ENCODE measurements around the gene COX4I2.
A peak's percentile ranks its signal among the peaks of the same experiment; 100 is the strongest.

COX4I2 gene

DNA sequence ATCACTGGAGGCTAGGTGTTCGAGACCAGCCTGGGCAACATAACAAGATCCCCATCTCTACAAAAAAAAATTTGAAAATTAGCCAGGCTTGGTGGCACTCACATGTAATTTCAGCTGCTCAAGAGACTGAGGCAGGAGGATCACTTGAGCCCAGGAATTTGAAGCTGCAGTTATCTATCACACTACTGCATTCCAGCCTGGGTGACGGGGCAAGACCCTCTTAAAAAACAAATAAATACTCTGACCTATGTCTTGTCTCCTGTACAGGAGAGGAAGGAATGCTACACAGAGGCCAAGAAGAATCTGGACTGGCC lies 25.8 kb downstream of the COX4I2 start:
- H3K4me2 ChIP-seq (ENCODE audit: low read length), result no peak overlapping the region
- no peak overlapping the region for H2BK5ac ChIP-seq (ENCODE audit: low read depth, low read length, poor library complexity)
- no peak overlapping the region for H2AFZ ChIP-seq (ENCODE audit: insufficient read depth, low read length, poor library complexity)
- H2BK120ac ChIP-seq (ENCODE audit: insufficient read depth, low read length, poor library complexity), result no peak overlapping the region
- H4K8ac ChIP-seq (ENCODE audit: low read depth, low read length), result no peak overlapping the region
- H3K9me3 ChIP-seq (ENCODE audit: insufficient read depth, low read depth, low read length), result no peaks in the 10 kb centered on the region
- no CpG with 5 or more reads among the region's 2 CpGs for WGBS (ENCODE audit: extremely low coverage, insufficient coverage, insufficient read length)
- H3K79me2 ChIP-seq (ENCODE audit: control insufficient read depth, insufficient read depth, low read length, poor library complexity), result no peaks in the 10 kb centered on the region
- DNase-seq, result no peak
- H3K79me1 ChIP-seq (ENCODE audit: low read length), result peaks cover 13% of the 10 kb centered on the region
- H3K23ac ChIP-seq (ENCODE audit: low read length), result no peak overlapping the region
- H2BK12ac ChIP-seq (ENCODE audit: low read length), result no peak overlapping the region
- H3K27ac ChIP-seq (ENCODE audit: low read depth, low read length), result peak overlapping the region; percentile 32
- peaks cover 13 to 15% of the 10 kb centered on the region in 2 experiments for H3K36me3 ChIP-seq (ENCODE audit: control insufficient read depth in 1 of 2, insufficient read depth in 2 of 2, low read length in 2 of 2)
- no peak overlapping the region for H4K12ac ChIP-seq (ENCODE audit: low read depth, low read length)
- H3K18ac ChIP-seq (ENCODE audit: low read length), result no peak overlapping the region
- H4K91ac ChIP-seq (ENCODE audit: low read depth, low read length), result peak overlapping the region; percentile 15
- H3K27me3 ChIP-seq (ENCODE audit: insufficient read depth, low read length), result no peaks in the 10 kb centered on the region
- no peak overlapping the region for H3K9ac ChIP-seq (ENCODE audit: low read length)
- H3K4me3 ChIP-seq (ENCODE audit: low read depth, low read length), result no peak overlapping the region
- H3K4ac ChIP-seq (ENCODE audit: low read depth, low read length), result no peak overlapping the region
- peaks cover 26 to 28% of the 10 kb centered on the region in 2 experiments for H3K4me1 ChIP-seq (ENCODE audit: control insufficient read depth in 1 of 2, insufficient read depth in 2 of 2, low read length in 2 of 2)
- H3K14ac ChIP-seq (ENCODE audit: low read length), result no peak overlapping the region
- no peak overlapping the region for H2AK5ac ChIP-seq (ENCODE audit: low read length)

DNA sequence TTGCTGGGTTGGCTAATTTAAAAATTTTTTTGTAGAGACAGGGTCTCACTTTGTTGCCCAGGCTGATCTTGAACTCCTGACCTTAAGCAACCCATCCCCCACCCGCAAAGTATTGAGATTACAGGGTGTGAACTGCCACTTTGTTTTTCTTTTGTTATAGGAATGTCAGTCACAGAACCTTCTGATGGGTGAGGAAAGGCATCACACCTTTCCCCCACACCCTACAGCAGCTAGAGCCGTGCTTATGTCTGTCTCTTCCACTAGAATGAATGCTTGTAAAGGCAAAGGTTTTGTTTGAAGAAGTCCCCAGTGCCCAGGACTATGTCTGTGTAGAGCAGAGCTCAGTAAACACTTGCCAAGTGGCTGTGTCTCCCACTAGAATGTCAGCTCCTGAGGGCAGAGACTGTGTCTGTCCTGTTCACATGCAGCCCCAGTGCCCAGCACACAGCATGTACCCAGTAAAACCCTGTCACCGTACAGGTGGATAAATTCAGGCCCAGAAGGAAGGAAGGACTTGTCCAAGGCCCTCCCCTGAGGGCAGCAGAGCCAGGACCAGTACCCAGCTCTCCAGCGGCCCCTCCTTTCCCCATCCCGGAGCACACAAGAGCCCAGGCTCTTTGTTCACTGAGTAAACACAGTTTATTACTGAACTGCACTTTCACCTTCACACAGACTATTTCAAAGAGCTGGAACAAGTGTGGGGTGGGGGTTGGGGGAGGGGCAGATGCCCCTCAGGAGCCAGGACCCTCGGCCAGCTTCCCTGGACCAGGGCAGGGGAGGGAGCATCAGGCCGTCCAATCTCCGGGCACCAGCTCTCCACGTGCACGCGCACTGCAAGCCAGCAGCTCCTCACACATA lies 26.4 kb downstream of the COX4I2 start:
- Histone ChIP-seq H4K12ac (ENCODE audit: low read depth, low read length) (no peak overlapping the region), H2AFZ (ENCODE audit: insufficient read depth, low read length, poor library complexity) (no peak overlapping the region), H3K4me1 (ENCODE audit: control insufficient read depth in 1 of 2, insufficient read depth in 2 of 2, low read length in 2 of 2) (peaks cover 26 to 28% of the 10 kb centered on the region in 2 experiments), H3K23ac (ENCODE audit: low read length) (no peak overlapping the region), H3K18ac (ENCODE audit: low read length) (no peak overlapping the region), H3K9me3 (ENCODE audit: insufficient read depth, low read depth, low read length) (no peaks in the 10 kb centered on the region), H3K79me2 (ENCODE audit: control insufficient read depth, insufficient read depth, low read length, poor library complexity) (no peaks in the 10 kb centered on the region), H3K4me2 (ENCODE audit: low read length) (no peak overlapping the region), H3K9ac (ENCODE audit: low read length) (no peak overlapping the region), H3K79me1 (ENCODE audit: low read length) (peaks cover 13% of the 10 kb centered on the region), H3K27ac (ENCODE audit: low read depth, low read length) (peak overlapping the region; percentile 35), H3K4me3 (ENCODE audit: low read depth, low read length) (no peak overlapping the region), H2BK5ac (ENCODE audit: low read depth, low read length, poor library complexity) (no peak overlapping the region), H3K36me3 (ENCODE audit: control insufficient read depth in 1 of 2, insufficient read depth in 2 of 2, low read length in 2 of 2) (peaks cover 13 to 15% of the 10 kb centered on the region in 2 experiments), H2AK5ac (ENCODE audit: low read length) (peak overlapping the region; percentile 22), H3K4ac (ENCODE audit: low read depth, low read length) (no peak overlapping the region), H4K91ac (ENCODE audit: low read depth, low read length) (peak overlapping the region; percentile 38), H3K14ac (ENCODE audit: low read length) (peak overlapping the region; percentile 7), H3K27me3 (ENCODE audit: insufficient read depth, low read length) (no peaks in the 10 kb centered on the region), H4K8ac (ENCODE audit: low read depth, low read length) (no peak overlapping the region), H2BK120ac (ENCODE audit: insufficient read depth, low read length, poor library complexity) (peak overlapping the region; percentile 4), H2BK12ac (ENCODE audit: low read length) (peak overlapping the region; percentile 34)
- DNase-seq, result peak in 1 of 2 donors; percentile 12
- no CpG with 5 or more reads among the region's 11 CpGs for WGBS (ENCODE audit: extremely low coverage, insufficient coverage, insufficient read length)

DNA sequence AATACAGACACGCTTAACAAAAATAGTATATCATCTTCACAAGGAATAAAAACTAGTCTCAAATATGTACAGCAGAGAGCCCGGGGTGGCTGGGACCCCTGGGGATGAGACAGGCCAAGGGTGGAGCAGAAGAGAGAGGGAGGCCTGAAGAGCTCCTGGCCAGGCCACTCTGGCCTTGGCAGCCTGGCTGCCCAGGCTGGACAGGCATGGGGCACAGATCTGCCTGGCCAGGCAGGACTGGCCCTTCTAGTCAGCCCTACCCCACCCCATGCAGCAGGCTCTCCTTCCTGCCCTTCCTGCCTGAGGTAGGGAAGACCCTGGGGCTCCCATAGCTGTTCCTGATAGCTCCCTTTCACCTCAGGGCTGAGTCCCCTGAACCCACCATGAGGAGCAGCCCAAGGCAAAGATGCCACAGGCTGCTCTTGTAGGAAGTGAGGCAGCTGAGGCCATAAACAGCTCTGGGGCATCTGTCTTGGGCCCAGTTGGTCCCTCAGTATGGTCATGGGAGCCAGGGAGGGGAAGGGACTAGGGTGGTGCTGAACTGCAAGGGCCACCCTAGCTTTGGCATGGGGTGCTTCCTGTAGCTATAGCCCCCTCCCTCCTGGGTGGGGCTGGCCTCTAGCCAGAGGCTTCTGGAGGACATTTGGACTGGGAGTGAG lies 27.1 kb downstream of the COX4I2 start:
- H3K18ac ChIP-seq (ENCODE audit: low read length), result peak overlapping the region; percentile 4
- DNase-seq, result no peak

DNA sequence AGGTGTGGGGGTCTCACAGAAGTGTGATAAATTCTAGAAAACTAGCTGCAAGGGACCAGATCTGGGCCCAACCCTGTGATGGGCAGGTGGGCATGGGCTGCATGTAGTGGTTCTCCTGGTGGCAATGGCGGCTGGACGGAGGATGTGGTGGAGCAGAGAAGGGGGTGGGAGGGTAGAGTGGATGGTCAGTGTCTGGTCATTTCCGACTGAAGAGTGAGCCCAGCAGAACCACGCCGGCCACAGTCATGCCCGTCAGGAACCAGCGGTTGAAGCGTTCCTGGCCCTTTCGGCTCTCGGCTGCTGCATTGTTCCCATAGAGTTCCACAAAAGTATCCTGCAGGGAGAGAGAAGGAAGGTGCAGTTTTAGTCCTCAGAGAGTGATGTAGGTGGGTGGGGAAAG lies 28.0 kb downstream of the COX4I2 start:
- peaks cover 13% of the 10 kb centered on the region for H3K79me1 ChIP-seq (ENCODE audit: low read length)
- H3K27ac ChIP-seq (ENCODE audit: low read depth, low read length), result no peak overlapping the region
- no peaks in the 10 kb centered on the region for H3K79me2 ChIP-seq (ENCODE audit: control insufficient read depth, insufficient read depth, low read length, poor library complexity)
- H3K4ac ChIP-seq (ENCODE audit: low read depth, low read length), result no peak overlapping the region
- WGBS (ENCODE audit: extremely low coverage, insufficient coverage, insufficient read length), result no CpG with 5 or more reads among the region's 10 CpGs
- DNase-seq, result no peak
- peak overlapping the region; percentile 18 for H2AK5ac ChIP-seq (ENCODE audit: low read length)
- no peak overlapping the region for H4K12ac ChIP-seq (ENCODE audit: low read depth, low read length)
- H2BK120ac ChIP-seq (ENCODE audit: insufficient read depth, low read length, poor library complexity), result peak overlapping the region; percentile 22
- no peak overlapping the region for H3K4me2 ChIP-seq (ENCODE audit: low read length)
- H2BK12ac ChIP-seq (ENCODE audit: low read length), result no peak overlapping the region
- peak overlapping the region; percentile 8 for H3K18ac ChIP-seq (ENCODE audit: low read length)
- H3K23ac ChIP-seq (ENCODE audit: low read length), result no peak overlapping the region
- no peak overlapping the region for H3K4me3 ChIP-seq (ENCODE audit: low read depth, low read length)
- H3K27me3 ChIP-seq (ENCODE audit: insufficient read depth, low read length), result no peaks in the 10 kb centered on the region
- no peak overlapping the region for H3K9ac ChIP-seq (ENCODE audit: low read length)
- no peak overlapping the region for H4K91ac ChIP-seq (ENCODE audit: low read depth, low read length)
- H3K4me1 ChIP-seq (ENCODE audit: control insufficient read depth in 1 of 2, insufficient read depth in 2 of 2, low read length in 2 of 2), result peaks cover 26 to 28% of the 10 kb centered on the region in 2 experiments
- no peaks in the 10 kb centered on the region for H3K9me3 ChIP-seq (ENCODE audit: insufficient read depth, low read depth, low read length)
- no peak overlapping the region for H3K14ac ChIP-seq (ENCODE audit: low read length)
- H2AFZ ChIP-seq (ENCODE audit: insufficient read depth, low read length, poor library complexity), result no peak overlapping the region
- no peak overlapping the region for H4K8ac ChIP-seq (ENCODE audit: low read depth, low read length)
- H3K36me3 ChIP-seq (ENCODE audit: control insufficient read depth in 1 of 2, insufficient read depth in 2 of 2, low read length in 2 of 2), result peaks cover 13 to 15% of the 10 kb centered on the region in 2 experiments
- H2BK5ac ChIP-seq (ENCODE audit: low read depth, low read length, poor library complexity), result no peak overlapping the region

More for the DNA sequence above, 27.1 kb downstream of the COX4I2 start:
- H3K9ac ChIP-seq (ENCODE audit: low read length), result no peak overlapping the region
- no peaks in the 10 kb centered on the region for H3K27me3 ChIP-seq (ENCODE audit: insufficient read depth, low read length)
- H2AFZ ChIP-seq (ENCODE audit: insufficient read depth, low read length, poor library complexity), result no peak overlapping the region
- H3K4me1 ChIP-seq (ENCODE audit: control insufficient read depth in 1 of 2, insufficient read depth in 2 of 2, low read length in 2 of 2), result peaks cover 26 to 28% of the 10 kb centered on the region in 2 experiments
- H3K4me2 ChIP-seq (ENCODE audit: low read length), result no peak overlapping the region
- no CpG with 5 or more reads among the region's 2 CpGs for WGBS (ENCODE audit: extremely low coverage, insufficient coverage, insufficient read length)
- H3K36me3 ChIP-seq (ENCODE audit: control insufficient read depth in 1 of 2, insufficient read depth in 2 of 2, low read length in 2 of 2), result peaks cover 13 to 15% of the 10 kb centered on the region in 2 experiments
- H3K4ac ChIP-seq (ENCODE audit: low read depth, low read length), result no peak overlapping the region
- H3K4me3 ChIP-seq (ENCODE audit: low read depth, low read length), result no peak overlapping the region
- no peaks in the 10 kb centered on the region for H3K79me2 ChIP-seq (ENCODE audit: control insufficient read depth, insufficient read depth, low read length, poor library complexity)
- H2BK12ac ChIP-seq (ENCODE audit: low read length), result no peak overlapping the region
- H2AK5ac ChIP-seq (ENCODE audit: low read length), result peak overlapping the region; percentile 0
- H2BK120ac ChIP-seq (ENCODE audit: insufficient read depth, low read length, poor library complexity), result no peak overlapping the region
- peaks cover 13% of the 10 kb centered on the region for H3K79me1 ChIP-seq (ENCODE audit: low read length)
- no peak overlapping the region for H4K8ac ChIP-seq (ENCODE audit: low read depth, low read length)
- no peak overlapping the region for H3K14ac ChIP-seq (ENCODE audit: low read length)
- no peak overlapping the region for H3K27ac ChIP-seq (ENCODE audit: low read depth, low read length)
- H2BK5ac ChIP-seq (ENCODE audit: low read depth, low read length, poor library complexity), result no peak overlapping the region
- no peaks in the 10 kb centered on the region for H3K9me3 ChIP-seq (ENCODE audit: insufficient read depth, low read depth, low read length)
- H4K12ac ChIP-seq (ENCODE audit: low read depth, low read length), result no peak overlapping the region
- H3K23ac ChIP-seq (ENCODE audit: low read length), result no peak overlapping the region
- H4K91ac ChIP-seq (ENCODE audit: low read depth, low read length), result no peak overlapping the region
